CD4-positive, CD25-positive, alpha-beta regulatory T cell (primary cell): Measurements from ENCODE around the gene NR5A2. TPM values are rescaled to one million over a fixed set of nuclear protein-coding genes. Genes with fewer than 3 reads are reported as not detected.
A peak's percentile ranks its signal among the peaks of the same experiment; 100 is the strongest.

Source experiments
- ATAC-seq, 2 donors: fragments of 150-1000 bp; cut with Tn5 transposase; one replicate each; pipeline ENCODE4 v1.10.0; 2021; ENCODE audit warnings: low read depth in 2 of 2, moderate number of reproducible peaks in 2 of 2, moderate library complexity in 1 of 2
- DNase-seq, 3 donors: peaks; one replicate each; pipeline versions ENCODE4 v3.0.0 to v3.0.0-alpha.2; 2012 to 2022; ENCODE audit warnings: mixed read lengths in 1 of 3
- H3K27ac ChIP-seq: one replicate; pipeline ENCODE4 v1.7.0; 2013; ENCODE audit warnings: mild to moderate bottlenecking, low read length; ENCODE audit not compliant: insufficient read depth, poor library complexity, severe bottlenecking
- H3K27me3 ChIP-seq: one replicate; pipeline ENCODE4 v1.7.0; 2013; ENCODE audit warnings: low read length; ENCODE audit not compliant: control insufficient read depth, insufficient read depth
- H3K36me3 ChIP-seq: one replicate; pipeline ENCODE4 v1.7.0; 2013; ENCODE audit warnings: mild to moderate bottlenecking, low read length, moderate library complexity; ENCODE audit not compliant: control insufficient read depth, insufficient read depth
- H3K4me1 ChIP-seq: 2 replicates; pipeline ENCODE4 v1.7.0; 2013; ENCODE audit warnings: mild to moderate bottlenecking, low read length; ENCODE audit not compliant: insufficient read depth, control insufficient read depth, poor library complexity, severe bottlenecking
- H3K4me3 ChIP-seq: one replicate; pipeline ENCODE4 v1.7.0; 2013; ENCODE audit warnings: low read depth, mild to moderate bottlenecking, low read length, moderate library complexity
- H3K9me3 ChIP-seq, 2 experiments: 1 replicate in 1 of 2; 2 replicates in 1 of 2; pipeline ENCODE4 v1.7.0; 2013; ENCODE audit warnings: low read length in 2 of 2, mild to moderate bottlenecking in 1 of 2, moderate library complexity in 1 of 2; ENCODE audit not compliant: control insufficient read depth in 2 of 2
- H3K27ac Mint-ChIP-seq, 3 donors: one replicate each; pipeline ENCODE4 v1.8.0; 2020 to 2022; ENCODE audit warnings: mild to moderate bottlenecking in 3 of 3, mixed read lengths in 3 of 3, moderate library complexity in 2 of 3
- H3K27me3 Mint-ChIP-seq: one replicate; pipeline ENCODE4 v1.8.0; 2022; ENCODE audit warnings: mild to moderate bottlenecking, mixed read lengths
- H3K36me3 Mint-ChIP-seq: one replicate; pipeline ENCODE4 v1.8.0; 2020; ENCODE audit warnings: mixed read lengths
- H3K4me1 Mint-ChIP-seq, 4 donors: one replicate each; pipeline ENCODE4 v1.8.0; 2020 to 2022; ENCODE audit warnings: mixed read lengths in 4 of 4, mild to moderate bottlenecking in 1 of 4
- H3K4me3 Mint-ChIP-seq, 4 donors: one replicate each; pipeline ENCODE4 v1.8.0; 2020 to 2022; ENCODE audit warnings: mild to moderate bottlenecking in 4 of 4, mixed read lengths in 4 of 4, moderate library complexity in 3 of 4
- H3K9me3 Mint-ChIP-seq, 7 donors: one replicate each; pipeline ENCODE4 v1.8.0; 2020 to 2022; ENCODE audit warnings: mixed read lengths in 7 of 7, mild to moderate bottlenecking in 3 of 7, moderate library complexity in 2 of 7
- polyA plus RNA-seq, 4 donors: library from polyadenylated mRNA; unstranded; fragments of 300-500 nt; fragmentation: Illumina TruSeq; gene quantifications; one replicate each; pipeline ENCODE4 v1.2.3, GENCODE V29; 2021
- total RNA-seq: library from RNA; stranded (reverse); gene quantifications from one replicate; pipeline ENCODE4 v1.2.3, GENCODE V29; 2022

NR5A2 gene
- total and polyA plus RNA-seq, 5 donors from 2014 or later = not detected

DNA sequence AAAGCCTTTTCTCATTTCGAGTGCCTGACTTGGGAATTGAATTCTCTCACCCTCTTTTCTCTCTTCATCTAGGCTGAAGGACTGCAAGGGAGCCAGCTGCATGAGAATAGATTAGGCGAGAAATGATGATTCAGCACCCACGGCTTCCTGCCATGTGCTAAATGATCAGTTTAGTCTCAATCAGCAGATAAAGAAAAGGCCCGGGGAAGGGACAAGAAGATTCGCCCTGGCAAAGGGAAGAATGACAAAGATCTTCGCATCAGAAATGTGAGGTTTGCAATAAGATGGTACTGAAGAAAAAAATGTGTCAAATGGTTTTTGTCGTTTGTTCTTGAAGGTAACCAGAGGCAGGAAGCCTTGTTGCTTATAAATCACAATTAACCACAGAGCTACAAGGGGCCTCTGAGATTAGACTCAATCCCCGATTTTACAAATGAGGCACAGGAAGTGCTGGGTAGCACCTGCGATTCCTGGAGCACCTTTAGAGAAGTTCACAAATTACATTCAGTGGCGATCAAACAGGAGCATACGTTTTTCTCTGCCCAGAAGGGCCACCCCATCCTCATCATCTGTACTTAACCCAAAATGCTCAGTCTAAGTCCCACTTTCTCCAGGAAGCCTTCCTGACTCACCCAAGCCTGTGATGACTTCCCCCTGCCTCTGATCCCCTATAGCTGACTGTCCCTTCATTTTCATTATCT is 198.9 kb downstream of the NR5A2 start:
- Histone ChIP-seq H3K9me3 (no peaks in the 10 kb centered on the region), H3K36me3 (no peaks in the 10 kb centered on the region), H3K27ac (no peak overlapping the region), H3K4me1 (peaks cover 18% of the 10 kb centered on the region), H3K4me3 (peak overlapping the region; percentile 33), H3K27me3 (no peaks in the 10 kb centered on the region)
- H3K4me3 Mint-ChIP-seq = peak overlapping the region; percentile 45 to 72 (median 60)
- peak in 2 of 3 donors; percentile 22 to 67 for DNase-seq
- peak; percentile 52 to 60 for ATAC-seq
- peaks cover 3% of the 10 kb centered on the region for H3K36me3 Mint-ChIP-seq
- peaks cover 19 to 39% (median 29%) of the 10 kb centered on the region in 4 donors for H3K4me1 Mint-ChIP-seq
- peaks cover 0 to 2% (median 0%) of the 10 kb centered on the region in 7 donors for H3K9me3 Mint-ChIP-seq
- peaks cover 11% of the 10 kb centered on the region for H3K27me3 Mint-ChIP-seq
- peak overlapping the region; percentile 37 to 85 (median 58) for H3K27ac Mint-ChIP-seq

DNA sequence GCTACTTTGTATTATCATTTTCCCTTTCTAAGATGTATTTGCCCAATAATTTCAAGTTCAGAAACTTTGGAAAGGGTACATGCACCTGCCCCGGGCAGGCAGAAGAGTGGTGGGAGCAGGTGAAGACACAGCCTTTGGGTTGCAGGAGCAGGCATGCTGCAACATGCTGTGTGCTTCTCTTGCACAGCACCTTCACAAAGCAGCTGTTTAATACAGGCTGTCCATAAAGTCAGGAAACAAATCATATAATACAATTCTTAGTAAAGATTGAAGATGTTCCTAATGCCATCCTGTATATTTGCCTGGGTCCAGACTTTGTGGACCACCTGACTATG is 199.4 kb downstream of the NR5A2 start:
- Mint-ChIP-seq H3K27me3 (peaks cover 11% of the 10 kb centered on the region), H3K4me3 (peak overlapping the region; percentile 33 to 72 (median 60))
- no peak for ATAC-seq

More for the DNA sequence above, 199.4 kb downstream of the NR5A2 start:
- Histone ChIP-seq H3K27ac (no peak overlapping the region), H3K4me1 (peaks cover 18% of the 10 kb centered on the region), H3K36me3 (no peaks in the 10 kb centered on the region), H3K4me3 (peak overlapping the region; percentile 33), H3K9me3 (no peaks in the 10 kb centered on the region), H3K27me3 (no peaks in the 10 kb centered on the region)
- H3K4me1 Mint-ChIP-seq = peaks cover 19 to 34% (median 26%) of the 10 kb centered on the region in 4 donors
- H3K9me3 Mint-ChIP-seq = no peaks in the 10 kb centered on the region
- H3K27ac Mint-ChIP-seq = peak overlapping the region in 2 of 3 donors; percentile 37 to 85
- no peak for DNase-seq
- H3K36me3 Mint-ChIP-seq = no peaks in the 10 kb centered on the region
